GM12873 (cell line): ENCODE results near the gene ACTL7A.

Source experiments
- CTCF ChIP-seq: IDR thresholded peaks from 2 replicates; pipeline ENCODE4 v1.5.1; 2012; ENCODE audit warnings: low read depth, mild to moderate bottlenecking, moderate library complexity, low read length, control low read depth; ENCODE audit not compliant: insufficient read depth; ENCODE audit errors: missing control alignments

Gene ACTL7A

GRCh38 chr9:108880738-108881316, 18.8 kb downstream of the ACTL7A start:
- TF ChIP-seq CTCF = no peak

GRCh38 chr9:108882052-108882888, 20.2 kb downstream of the ACTL7A start:
- no peak for TF ChIP-seq CTCF

DNA sequence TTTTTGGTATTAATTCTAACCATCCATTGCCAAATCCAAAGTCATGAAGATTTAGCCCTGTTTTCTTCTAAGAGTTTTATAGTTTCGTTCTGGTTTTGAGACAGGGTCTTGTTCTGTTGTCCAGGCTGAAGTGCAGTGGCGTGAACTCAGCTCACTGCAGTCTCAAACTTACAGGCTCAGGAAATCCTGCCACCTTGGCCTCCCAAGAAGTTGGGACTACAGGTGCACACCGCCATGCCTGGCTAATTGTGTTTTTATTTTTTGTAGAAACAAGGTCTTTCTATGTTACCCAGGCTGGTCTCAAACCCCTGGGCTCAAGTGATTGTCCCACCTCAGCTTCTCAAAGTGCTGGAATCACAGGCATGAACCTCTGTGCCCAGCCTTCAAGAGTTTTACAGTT, 21.0 kb downstream of the ACTL7A start:
- no peak for TF ChIP-seq CTCF

DNA sequence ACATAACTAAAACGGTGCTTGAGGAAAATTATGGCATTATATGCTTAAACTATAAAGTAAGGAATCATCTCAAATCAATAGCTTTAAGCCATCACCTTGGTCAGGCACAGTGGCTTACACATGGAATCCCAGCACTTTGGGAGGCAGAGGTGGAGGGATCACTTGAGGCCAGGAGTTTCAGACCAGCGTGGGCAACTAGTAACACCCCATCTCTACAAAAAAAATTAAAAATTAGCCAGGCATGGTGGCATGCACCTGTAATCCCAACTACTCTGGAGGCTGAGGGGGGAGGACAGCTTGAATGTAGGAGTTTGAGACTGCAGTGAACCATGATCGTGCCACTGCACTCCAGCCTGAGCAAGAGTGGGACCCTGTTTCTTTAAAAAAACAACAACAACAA, 22.6 kb downstream of the ACTL7A start:
- no peak for TF ChIP-seq CTCF

GRCh38 chr9:108885643-108886348, 23.7 kb downstream of the ACTL7A start:
- TF ChIP-seq CTCF = no peak

- TF ChIP-seq CTCF = peak; percentile 21
These were observed 27.6 kb downstream of the ACTL7A start for GRCh38 chr9:108889649-108890067.
